ENCODE measurements around the gene KCNMA1. TPM values are rescaled to one million over a fixed set of nuclear protein-coding genes. Genes with fewer than 3 reads are reported as not detected.

KCNMA1 gene
- total RNA-seq, 2 donors from 2014 or later: 23.2 to 44.5 TPM

GRCh38 chr10:77197544-77197943, 440.1 kb downstream of the KCNMA1 start:
- intact Hi-C loops (cut with DNase I): no loop called here
- no peaks in the 10 kb centered on the region for H3K27me3 ChIP-seq
- no peaks in the 10 kb centered on the region for H3K4me1 ChIP-seq
- TF ChIP-seq, protein P1, sequence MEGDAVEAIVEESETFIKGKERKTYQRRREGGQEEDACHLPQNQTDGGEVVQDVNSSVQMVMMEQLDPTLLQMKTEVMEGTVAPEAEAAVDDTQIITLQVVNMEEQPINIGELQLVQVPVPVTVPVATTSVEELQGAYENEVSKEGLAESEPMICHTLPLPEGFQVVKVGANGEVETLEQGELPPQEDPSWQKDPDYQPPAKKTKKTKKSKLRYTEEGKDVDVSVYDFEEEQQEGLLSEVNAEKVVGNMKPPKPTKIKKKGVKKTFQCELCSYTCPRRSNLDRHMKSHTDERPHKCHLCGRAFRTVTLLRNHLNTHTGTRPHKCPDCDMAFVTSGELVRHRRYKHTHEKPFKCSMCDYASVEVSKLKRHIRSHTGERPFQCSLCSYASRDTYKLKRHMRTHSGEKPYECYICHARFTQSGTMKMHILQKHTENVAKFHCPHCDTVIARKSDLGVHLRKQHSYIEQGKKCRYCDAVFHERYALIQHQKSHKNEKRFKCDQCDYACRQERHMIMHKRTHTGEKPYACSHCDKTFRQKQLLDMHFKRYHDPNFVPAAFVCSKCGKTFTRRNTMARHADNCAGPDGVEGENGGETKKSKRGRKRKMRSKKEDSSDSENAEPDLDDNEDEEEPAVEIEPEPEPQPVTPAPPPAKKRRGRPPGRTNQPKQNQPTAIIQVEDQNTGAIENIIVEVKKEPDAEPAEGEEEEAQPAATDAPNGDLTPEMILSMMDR (IDR thresholded peaks at IDR 0.05): no peak
- DNase-seq: no peak
- H3K4me3 ChIP-seq: no peak overlapping the region
- no peak overlapping the region for H3K9ac ChIP-seq (ENCODE audit: low read depth in 2 of 2, low read length in 2 of 2)
- no peaks in the 10 kb centered on the region for H3K36me3 ChIP-seq
- no peaks in the 10 kb centered on the region for H3K9me3 ChIP-seq
- no peak overlapping the region for H3K27ac ChIP-seq

GRCh38 chr10:77196614-77197013, 441.0 kb downstream of the KCNMA1 start:
- Histone ChIP-seq H3K9me3 (no peaks in the 10 kb centered on the region), H3K36me3 (no peaks in the 10 kb centered on the region), H3K27ac (no peak overlapping the region), H3K4me3 (no peak overlapping the region), H3K4me1 (no peaks in the 10 kb centered on the region), H3K27me3 (no peaks in the 10 kb centered on the region), H3K9ac (ENCODE audit: low read depth in 2 of 2, low read length in 2 of 2) (no peak overlapping the region)
- TF ChIP-seq, protein P1 (IDR thresholded peaks at IDR 0.05): no peak
- intact Hi-C loops (cut with DNase I): no loop called here
- DNase-seq: no peak

DNA sequence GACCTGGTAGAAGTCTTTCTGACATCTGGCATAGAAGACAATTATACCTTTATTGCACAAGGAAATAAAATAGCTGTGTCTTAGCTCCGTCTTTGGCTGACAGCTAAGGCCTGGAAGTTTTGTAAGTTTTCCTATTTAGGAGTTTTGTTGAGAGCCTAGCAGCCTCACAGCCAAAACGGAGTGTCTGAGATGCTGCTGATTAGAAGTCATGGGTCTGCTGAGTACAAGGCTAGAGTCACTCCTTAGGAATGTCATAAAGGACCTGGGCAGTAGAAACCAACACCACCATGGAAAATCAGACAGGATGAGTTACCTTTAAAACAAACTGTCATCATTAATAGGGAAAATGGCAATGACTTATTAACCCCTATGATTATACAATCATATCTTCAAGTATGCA, 442.5 kb downstream of the KCNMA1 start:
- no peak for DNase-seq
- H3K4me1 ChIP-seq: no peaks in the 10 kb centered on the region
- no peak overlapping the region for H3K27ac ChIP-seq
- TF ChIP-seq, protein P1 (IDR thresholded peaks at IDR 0.05): no peak
- H3K9ac ChIP-seq (ENCODE audit: low read depth in 2 of 2, low read length in 2 of 2): no peak overlapping the region
- no peaks in the 10 kb centered on the region for H3K36me3 ChIP-seq
- H3K9me3 ChIP-seq: no peaks in the 10 kb centered on the region
- H3K27me3 ChIP-seq: no peaks in the 10 kb centered on the region
- no peak overlapping the region for H3K4me3 ChIP-seq
- intact Hi-C loops (cut with DNase I): no loop called here

DNA sequence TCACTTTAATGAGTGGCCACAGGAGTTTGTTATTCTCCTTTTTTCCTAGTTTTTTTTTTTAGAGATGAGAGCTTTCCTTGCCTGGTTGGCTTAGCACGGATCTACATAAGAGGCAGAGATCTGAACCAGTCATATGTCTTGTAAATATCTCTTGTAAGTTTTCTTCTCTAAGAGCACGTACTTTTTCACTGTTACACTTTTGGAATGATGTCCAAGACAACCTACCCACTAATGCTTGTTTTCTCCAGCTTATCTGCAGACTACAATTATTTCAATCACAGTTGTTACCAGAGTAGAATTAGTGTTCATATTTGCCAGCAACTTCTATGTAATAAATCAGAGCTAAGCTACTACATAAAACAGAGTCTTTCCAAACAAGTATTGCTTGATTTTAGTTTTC, 444.6 kb downstream of the KCNMA1 start:
- TF ChIP-seq, protein P1 (IDR thresholded peaks at IDR 0.05): no peak
- intact Hi-C loops (cut with DNase I): no loop called here
- H3K4me1 ChIP-seq: no peaks in the 10 kb centered on the region
- no peak overlapping the region for H3K27ac ChIP-seq
- no peak for DNase-seq
- H3K27me3 ChIP-seq: no peaks in the 10 kb centered on the region
- no peaks in the 10 kb centered on the region for H3K36me3 ChIP-seq
- H3K9me3 ChIP-seq: no peaks in the 10 kb centered on the region
- no peak overlapping the region for H3K9ac ChIP-seq (ENCODE audit: low read depth in 2 of 2, low read length in 2 of 2)
- H3K4me3 ChIP-seq: no peak overlapping the region

DNA sequence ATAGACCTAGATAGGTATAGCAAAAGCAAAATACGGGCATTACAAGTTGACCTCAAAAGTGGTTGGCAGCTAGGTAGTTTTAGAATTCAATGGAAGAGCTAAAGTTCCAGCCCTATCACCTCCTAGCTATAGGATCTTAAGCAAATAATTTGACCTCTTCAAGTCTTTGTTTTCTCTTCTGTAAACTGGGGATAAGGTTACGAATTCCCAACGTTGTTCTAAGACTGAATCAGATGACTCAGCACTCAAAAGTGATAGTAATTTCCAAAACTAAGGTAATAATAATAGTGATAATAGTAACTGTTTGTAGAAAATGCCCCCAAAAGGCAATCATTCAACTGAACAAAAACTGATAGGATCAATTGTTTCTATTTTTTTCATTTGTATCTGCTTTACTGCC, 445.2 kb downstream of the KCNMA1 start:
- H3K27ac ChIP-seq: no peak overlapping the region

More for the DNA sequence above, 445.2 kb downstream of the KCNMA1 start:
- intact Hi-C loops (cut with DNase I): no loop called here
- TF ChIP-seq, protein P1 (IDR thresholded peaks at IDR 0.05): no peak
- Histone ChIP-seq H3K9ac (ENCODE audit: low read depth in 2 of 2, low read length in 2 of 2) (no peak overlapping the region), H3K4me1 (no peaks in the 10 kb centered on the region), H3K36me3 (no peaks in the 10 kb centered on the region), H3K9me3 (no peaks in the 10 kb centered on the region), H3K27me3 (no peaks in the 10 kb centered on the region), H3K4me3 (no peak overlapping the region)
- no peak for DNase-seq
